Keratinocyte (primary cell): Measurements from ENCODE around the gene INTS1. TPM values are rescaled to one million over a fixed set of nuclear protein-coding genes. Genes with fewer than 3 reads are reported as not detected.
A peak's percentile ranks its signal among the peaks of the same experiment; 100 is the strongest.

ENCODE experiments used
- DNase-seq: peaks from one replicate; pipeline ENCODE4 v3.0.0-alpha.2; 2011; ENCODE audit warnings: low read depth, missing footprints, low spot score
- FAIRE-seq: peaks from 2 replicates; lab custom pipeline; 2011; peaks lifted over from hg19 to GRCh38; lab: Jason Lieb, UNC
- H2AFZ ChIP-seq: 2 replicates; pipeline ENCODE4 v1.6.0; 2012; ENCODE audit warnings: low read length, control low read depth, inconsistent platforms; ENCODE audit not compliant: control insufficient read depth
- H3K27ac ChIP-seq: 2 replicates; pipeline ENCODE4 v1.5.1; 2011; ENCODE audit warnings: low read length; ENCODE audit not compliant: control insufficient read depth, insufficient read depth
- H3K27me3 ChIP-seq: 3 replicates; pipeline ENCODE4 v1.6.0; 2011; ENCODE audit warnings: low read length; ENCODE audit not compliant: control insufficient read depth, insufficient read depth; ENCODE audit errors: extremely low read depth
- H3K36me3 ChIP-seq, 2 experiments: 2 replicates in 1 of 2; 3 replicates in 1 of 2; pipeline ENCODE4 v1.5.1; 2011; ENCODE audit warnings: low read length in 2 of 2, mild to moderate bottlenecking in 1 of 2; ENCODE audit not compliant: control insufficient read depth in 2 of 2, insufficient read depth in 2 of 2; ENCODE audit errors: extremely low read depth in 1 of 2
- H3K4me1 ChIP-seq: 3 replicates; pipeline ENCODE4 v1.5.1; 2011; ENCODE audit warnings: low read length; ENCODE audit not compliant: control insufficient read depth, insufficient read depth; ENCODE audit errors: extremely low read depth
- H3K4me2 ChIP-seq: 3 replicates; pipeline ENCODE4 v1.6.0; 2011; ENCODE audit warnings: low read depth, low read length; ENCODE audit not compliant: control insufficient read depth, insufficient read depth; ENCODE audit errors: extremely low read depth
- H3K4me3 ChIP-seq, 3 experiments: fragments of 200-600 bp in 1 of 3; sonication (generic) in 1 of 3; 2 replicates in 2 of 3; 3 replicates in 1 of 3; pipeline ENCODE4 v1.5.1; 2011 to 2016; ENCODE audit warnings: low read length in 3 of 3, mild to moderate bottlenecking in 3 of 3, control low read depth in 2 of 3, inconsistent platforms in 1 of 3, low read depth in 1 of 3, mixed read lengths in 1 of 3, mixed run types in 1 of 3, moderate library complexity in 1 of 3; ENCODE audit not compliant: control insufficient read depth in 2 of 3, insufficient read depth in 2 of 3; ENCODE audit errors: extremely low read depth in 1 of 3
- H3K79me2 ChIP-seq: 2 replicates; pipeline ENCODE4 v1.6.0; 2012; ENCODE audit warnings: low read length; ENCODE audit not compliant: control insufficient read depth, insufficient read depth
- H3K9ac ChIP-seq: 3 replicates; pipeline ENCODE4 v1.6.0; 2011; ENCODE audit warnings: low read length; ENCODE audit not compliant: control insufficient read depth, insufficient read depth; ENCODE audit errors: extremely low read depth
- H3K9me1 ChIP-seq: 3 replicates; pipeline ENCODE4 v1.6.0; 2011; ENCODE audit warnings: low read length; ENCODE audit not compliant: control insufficient read depth, insufficient read depth; ENCODE audit errors: extremely low read depth
- H3K9me3 ChIP-seq: 2 replicates; pipeline ENCODE4 v1.5.1; 2012; ENCODE audit warnings: low read depth, low read length; ENCODE audit not compliant: control insufficient read depth
- H4K20me1 ChIP-seq: 3 replicates; pipeline ENCODE4 v1.6.0; 2011; ENCODE audit warnings: low read length; ENCODE audit not compliant: control insufficient read depth, insufficient read depth; ENCODE audit errors: extremely low read depth
- EZH2 ChIP-seq: IDR thresholded peaks from one replicate; pipeline ENCODE4 v1.6.1; 2012; ENCODE audit warnings: inconsistent platforms, mild to moderate bottlenecking, low read length, moderate library complexity
- dilution Hi-C: fragments of 300-500 bp; cut with MboI; formaldehyde crosslinking; loops from one replicate; pipeline ENCODE4 v1.7.0; 2020; ENCODE audit warnings: low sequenced_read_pairs; ENCODE audit not compliant: extremely low pct_ligation_motif_present
- polyA plus RNA-seq, 5 experiments: library from polyadenylated mRNA; depleted of rRNA in 3 of 5; stranded (reverse) in 3 of 5; stranded (forward) in 1 of 5; unstranded in 1 of 5; fragments of >200 nt; gene quantifications; 1 replicate in 1 of 5; 2 replicates in 3 of 5; 3 replicates in 1 of 5; pipeline versions ENCODE4 v1.2.1 to v1.2.3, GENCODE V29; 2011 to 2012; ENCODE audit warnings: missing spikeins in 2 of 5, low read depth in 1 of 5, low replicate concordance in 1 of 5
- TF ChIP-seq, protein P1 (sequence below), 3 experiments: IDR thresholded peaks in 1 of 3; conservative IDR thresholded peaks in 1 of 3; optimal IDR thresholded peaks in 1 of 3; 2 replicates in 2 of 3; 3 replicates in 1 of 3; pipeline versions ENCODE3 to v1.5.1; 2011; ENCODE audit warnings: low read length in 3 of 3, mild to moderate bottlenecking in 3 of 3, moderate library complexity in 2 of 3, control low read depth in 1 of 3, inconsistent platforms in 1 of 3; ENCODE audit not compliant: insufficient read depth in 2 of 3; ENCODE audit errors: extremely low read depth in 1 of 3

The INTS1 gene
- polyA plus RNA-seq, 1 donor (not counting 4 experiments of a cell fraction or from before 2014, with no cell fraction given), result 10.6 TPM

GRCh38 chr7:1455955-1456354 is 48.2 kb downstream of the INTS1 start:
- H3K9ac ChIP-seq, result peak overlapping the region; percentile 44
- H3K4me2 ChIP-seq, result peak overlapping the region; percentile 87
- no peaks in the 10 kb centered on the region for H3K9me3 ChIP-seq
- TF ChIP-seq, protein P1, sequence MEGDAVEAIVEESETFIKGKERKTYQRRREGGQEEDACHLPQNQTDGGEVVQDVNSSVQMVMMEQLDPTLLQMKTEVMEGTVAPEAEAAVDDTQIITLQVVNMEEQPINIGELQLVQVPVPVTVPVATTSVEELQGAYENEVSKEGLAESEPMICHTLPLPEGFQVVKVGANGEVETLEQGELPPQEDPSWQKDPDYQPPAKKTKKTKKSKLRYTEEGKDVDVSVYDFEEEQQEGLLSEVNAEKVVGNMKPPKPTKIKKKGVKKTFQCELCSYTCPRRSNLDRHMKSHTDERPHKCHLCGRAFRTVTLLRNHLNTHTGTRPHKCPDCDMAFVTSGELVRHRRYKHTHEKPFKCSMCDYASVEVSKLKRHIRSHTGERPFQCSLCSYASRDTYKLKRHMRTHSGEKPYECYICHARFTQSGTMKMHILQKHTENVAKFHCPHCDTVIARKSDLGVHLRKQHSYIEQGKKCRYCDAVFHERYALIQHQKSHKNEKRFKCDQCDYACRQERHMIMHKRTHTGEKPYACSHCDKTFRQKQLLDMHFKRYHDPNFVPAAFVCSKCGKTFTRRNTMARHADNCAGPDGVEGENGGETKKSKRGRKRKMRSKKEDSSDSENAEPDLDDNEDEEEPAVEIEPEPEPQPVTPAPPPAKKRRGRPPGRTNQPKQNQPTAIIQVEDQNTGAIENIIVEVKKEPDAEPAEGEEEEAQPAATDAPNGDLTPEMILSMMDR (optimal IDR thresholded peaks at IDR 0.05 in 1 of 3, IDR thresholded peaks at IDR 0.05 in 1 of 3, conservative IDR thresholded peaks at IDR 0.05 in 1 of 3; ENCODE audit: extremely low read depth in 1 of 3, insufficient read depth in 2 of 3, low read length in 3 of 3), result no peak
- no peak for TF ChIP-seq EZH2
- H3K36me3 ChIP-seq, result no peaks in the 10 kb centered on the region
- H3K27me3 ChIP-seq, result no peaks in the 10 kb centered on the region
- dilution Hi-C loops, result no loop called here
- no peaks in the 10 kb centered on the region for H3K9me1 ChIP-seq
- peak overlapping the region; percentile 52 for H3K27ac ChIP-seq
- no peak for DNase-seq
- H2AFZ ChIP-seq, result peak overlapping the region; percentile 59
- peaks cover 60% of the 10 kb centered on the region for H3K79me2 ChIP-seq
- FAIRE-seq, result no peak
- H3K4me3 ChIP-seq, result peak overlapping the region in 1 of 3 experiments; percentile 48
- H4K20me1 ChIP-seq, result peaks cover 3% of the 10 kb centered on the region
- peaks cover 53% of the 10 kb centered on the region for H3K4me1 ChIP-seq

DNA sequence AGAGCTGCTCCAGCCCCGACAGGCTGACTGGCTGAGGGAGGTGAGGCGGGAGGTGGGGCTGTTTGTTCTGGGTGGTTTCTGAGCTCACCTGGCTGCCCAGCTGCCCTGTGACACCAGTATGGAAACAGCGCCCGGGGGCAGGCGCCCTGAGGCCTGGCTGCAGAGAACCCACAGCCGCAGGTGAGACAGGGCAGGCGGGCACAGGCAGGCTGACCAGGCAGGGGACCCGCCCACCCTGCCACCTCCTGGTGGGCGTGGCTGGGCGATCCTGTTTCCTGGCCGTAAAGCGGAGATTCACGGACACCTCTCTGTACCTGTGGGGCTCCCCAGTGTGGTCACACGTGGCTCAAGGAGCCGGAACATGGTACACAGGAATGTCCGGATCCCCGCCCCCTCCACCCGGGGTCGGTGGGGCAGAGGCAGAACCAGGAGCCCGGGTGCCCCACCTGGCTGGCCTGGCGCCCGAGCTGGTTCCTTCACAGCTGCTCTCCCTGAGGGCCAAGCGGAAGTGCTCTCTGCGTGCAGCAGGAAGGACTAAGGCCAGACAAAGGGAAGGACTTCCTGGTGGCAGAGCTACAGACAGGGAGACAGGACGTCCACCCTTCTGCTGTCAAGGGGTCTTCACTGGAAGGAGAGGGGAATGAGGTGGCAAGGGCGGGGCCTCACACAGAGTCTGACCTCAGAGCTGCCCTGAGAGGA is 48.8 kb downstream of the INTS1 start:
- dilution Hi-C loops, result no loop called here
- H3K9me1 ChIP-seq, result no peaks in the 10 kb centered on the region
- H3K9ac ChIP-seq, result peak overlapping the region; percentile 44

More for the DNA sequence above, 48.8 kb downstream of the INTS1 start:
- Histone ChIP-seq H3K79me2 (peaks cover 65% of the 10 kb centered on the region), H3K27ac (peak overlapping the region; percentile 52), H3K4me3 (peak overlapping the region; percentile 15 to 55 (median 48)), H4K20me1 (peaks cover 3% of the 10 kb centered on the region), H3K9me3 (no peaks in the 10 kb centered on the region), H3K36me3 (peaks cover 0 to 3% of the 10 kb centered on the region in 2 experiments), H2AFZ (peak overlapping the region; percentile 59), H3K27me3 (no peaks in the 10 kb centered on the region), H3K4me2 (peak overlapping the region; percentile 87), H3K4me1 (peaks cover 49% of the 10 kb centered on the region)
- TF ChIP-seq, protein P1 (optimal IDR thresholded peaks at IDR 0.05 in 1 of 3, IDR thresholded peaks at IDR 0.05 in 1 of 3, conservative IDR thresholded peaks at IDR 0.05 in 1 of 3; ENCODE audit: extremely low read depth in 1 of 3, insufficient read depth in 2 of 3, low read length in 3 of 3), result no peak
- TF ChIP-seq EZH2, result no peak
- DNase-seq, result no peak
- FAIRE-seq, result peak; percentile 67
